Keratinocyte (primary cell): ENCODE data around the gene TMEM69. TPM values are rescaled to one million over a fixed set of nuclear protein-coding genes. Genes with fewer than 3 reads are reported as not detected.

Experiments
- DNase-seq: peaks from one replicate; pipeline ENCODE4 v3.0.0-alpha.2; 2011; ENCODE audit warnings: low read depth, missing footprints, low spot score
- FAIRE-seq: peaks from 2 replicates; lab custom pipeline; 2011; peaks lifted over from hg19 to GRCh38; lab: Jason Lieb, UNC
- H2AFZ ChIP-seq: 2 replicates; pipeline ENCODE4 v1.6.0; 2012; ENCODE audit warnings: low read length, control low read depth, inconsistent platforms; ENCODE audit not compliant: control insufficient read depth
- H3K27ac ChIP-seq: 2 replicates; pipeline ENCODE4 v1.5.1; 2011; ENCODE audit warnings: low read length; ENCODE audit not compliant: control insufficient read depth, insufficient read depth
- H3K27me3 ChIP-seq: 3 replicates; pipeline ENCODE4 v1.6.0; 2011; ENCODE audit warnings: low read length; ENCODE audit not compliant: control insufficient read depth, insufficient read depth; ENCODE audit errors: extremely low read depth
- H3K36me3 ChIP-seq, 2 experiments: 2 replicates in 1 of 2; 3 replicates in 1 of 2; pipeline ENCODE4 v1.5.1; 2011; ENCODE audit warnings: low read length in 2 of 2, mild to moderate bottlenecking in 1 of 2; ENCODE audit not compliant: control insufficient read depth in 2 of 2, insufficient read depth in 2 of 2; ENCODE audit errors: extremely low read depth in 1 of 2
- H3K4me1 ChIP-seq: 3 replicates; pipeline ENCODE4 v1.5.1; 2011; ENCODE audit warnings: low read length; ENCODE audit not compliant: control insufficient read depth, insufficient read depth; ENCODE audit errors: extremely low read depth
- H3K4me2 ChIP-seq: 3 replicates; pipeline ENCODE4 v1.6.0; 2011; ENCODE audit warnings: low read depth, low read length; ENCODE audit not compliant: control insufficient read depth, insufficient read depth; ENCODE audit errors: extremely low read depth
- H3K4me3 ChIP-seq, 3 experiments: fragments of 200-600 bp in 1 of 3; sonication (generic) in 1 of 3; 2 replicates in 2 of 3; 3 replicates in 1 of 3; pipeline ENCODE4 v1.5.1; 2011 to 2016; ENCODE audit warnings: low read length in 3 of 3, mild to moderate bottlenecking in 3 of 3, control low read depth in 2 of 3, inconsistent platforms in 1 of 3, low read depth in 1 of 3, mixed read lengths in 1 of 3, mixed run types in 1 of 3, moderate library complexity in 1 of 3; ENCODE audit not compliant: control insufficient read depth in 2 of 3, insufficient read depth in 2 of 3; ENCODE audit errors: extremely low read depth in 1 of 3
- H3K79me2 ChIP-seq: 2 replicates; pipeline ENCODE4 v1.6.0; 2012; ENCODE audit warnings: low read length; ENCODE audit not compliant: control insufficient read depth, insufficient read depth
- H3K9ac ChIP-seq: 3 replicates; pipeline ENCODE4 v1.6.0; 2011; ENCODE audit warnings: low read length; ENCODE audit not compliant: control insufficient read depth, insufficient read depth; ENCODE audit errors: extremely low read depth
- H3K9me1 ChIP-seq: 3 replicates; pipeline ENCODE4 v1.6.0; 2011; ENCODE audit warnings: low read length; ENCODE audit not compliant: control insufficient read depth, insufficient read depth; ENCODE audit errors: extremely low read depth
- H3K9me3 ChIP-seq: 2 replicates; pipeline ENCODE4 v1.5.1; 2012; ENCODE audit warnings: low read depth, low read length; ENCODE audit not compliant: control insufficient read depth
- H4K20me1 ChIP-seq: 3 replicates; pipeline ENCODE4 v1.6.0; 2011; ENCODE audit warnings: low read length; ENCODE audit not compliant: control insufficient read depth, insufficient read depth; ENCODE audit errors: extremely low read depth
- EZH2 ChIP-seq: IDR thresholded peaks from one replicate; pipeline ENCODE4 v1.6.1; 2012; ENCODE audit warnings: inconsistent platforms, mild to moderate bottlenecking, low read length, moderate library complexity
- dilution Hi-C: fragments of 300-500 bp; cut with MboI; formaldehyde crosslinking; loops from one replicate; pipeline ENCODE4 v1.7.0; 2020; ENCODE audit warnings: low sequenced_read_pairs; ENCODE audit not compliant: extremely low pct_ligation_motif_present
- polyA plus RNA-seq, 5 experiments: library from polyadenylated mRNA; depleted of rRNA in 3 of 5; stranded (reverse) in 3 of 5; stranded (forward) in 1 of 5; unstranded in 1 of 5; fragments of >200 nt; gene quantifications; 1 replicate in 1 of 5; 2 replicates in 3 of 5; 3 replicates in 1 of 5; pipeline versions ENCODE4 v1.2.1 to v1.2.3, GENCODE V29; 2011 to 2012; ENCODE audit warnings: missing spikeins in 2 of 5, low read depth in 1 of 5, low replicate concordance in 1 of 5
- TF ChIP-seq, protein P1 (sequence below), 3 experiments: IDR thresholded peaks in 1 of 3; conservative IDR thresholded peaks in 1 of 3; optimal IDR thresholded peaks in 1 of 3; 2 replicates in 2 of 3; 3 replicates in 1 of 3; pipeline versions ENCODE3 to v1.5.1; 2011; ENCODE audit warnings: low read length in 3 of 3, mild to moderate bottlenecking in 3 of 3, moderate library complexity in 2 of 3, control low read depth in 1 of 3, inconsistent platforms in 1 of 3; ENCODE audit not compliant: insufficient read depth in 2 of 3; ENCODE audit errors: extremely low read depth in 1 of 3

Gene TMEM69
- polyA plus RNA-seq, 1 donor (not counting 4 experiments of a cell fraction or from before 2014, with no cell fraction given), result 110 TPM

DNA sequence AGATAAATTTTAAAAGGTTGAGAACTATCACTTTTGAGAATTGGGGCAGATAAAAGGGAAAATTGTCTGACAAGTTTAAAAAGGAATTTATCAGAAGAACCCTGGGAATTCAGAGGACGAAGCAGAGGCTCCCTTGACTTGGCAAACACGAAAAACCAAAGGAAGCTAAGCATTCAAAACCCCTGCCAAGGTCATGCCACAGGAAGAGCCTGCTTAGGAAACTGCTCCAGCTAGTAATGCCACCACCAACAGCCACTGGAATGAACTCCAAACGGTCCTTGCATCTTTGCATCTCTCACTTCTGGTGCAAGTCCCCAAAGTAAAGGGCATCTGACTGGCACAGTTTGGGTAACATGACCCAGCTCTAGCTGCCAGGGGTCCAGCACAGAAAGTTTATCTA is 8.9 kb upstream of the TMEM69 start:
- FAIRE-seq (no peak), DNase-seq (no peak)
- H4K20me1 ChIP-seq, result peaks cover 18% of the 10 kb centered on the region
- no peak overlapping the region for H3K27ac ChIP-seq
- H3K4me2 ChIP-seq, result peak overlapping the region; percentile 51
- no peaks in the 10 kb centered on the region for H3K9me3 ChIP-seq
- H3K9me1 ChIP-seq, result peaks cover 2% of the 10 kb centered on the region
- no peak overlapping the region for H3K4me3 ChIP-seq
- dilution Hi-C loops, result loop anchor here (25.0 kb wide), 1 partner anchor 183 kb away; no protein-coding TSS in a partner anchor
- peaks cover 0 to 4% of the 10 kb centered on the region in 2 experiments for H3K36me3 ChIP-seq
- H2AFZ ChIP-seq, result no peak overlapping the region
- H3K4me1 ChIP-seq, result peaks cover 32% of the 10 kb centered on the region
- H3K79me2 ChIP-seq, result peaks cover 97% of the 10 kb centered on the region
- H3K27me3 ChIP-seq, result no peaks in the 10 kb centered on the region
- no peak overlapping the region for H3K9ac ChIP-seq
- TF ChIP-seq, protein P1, sequence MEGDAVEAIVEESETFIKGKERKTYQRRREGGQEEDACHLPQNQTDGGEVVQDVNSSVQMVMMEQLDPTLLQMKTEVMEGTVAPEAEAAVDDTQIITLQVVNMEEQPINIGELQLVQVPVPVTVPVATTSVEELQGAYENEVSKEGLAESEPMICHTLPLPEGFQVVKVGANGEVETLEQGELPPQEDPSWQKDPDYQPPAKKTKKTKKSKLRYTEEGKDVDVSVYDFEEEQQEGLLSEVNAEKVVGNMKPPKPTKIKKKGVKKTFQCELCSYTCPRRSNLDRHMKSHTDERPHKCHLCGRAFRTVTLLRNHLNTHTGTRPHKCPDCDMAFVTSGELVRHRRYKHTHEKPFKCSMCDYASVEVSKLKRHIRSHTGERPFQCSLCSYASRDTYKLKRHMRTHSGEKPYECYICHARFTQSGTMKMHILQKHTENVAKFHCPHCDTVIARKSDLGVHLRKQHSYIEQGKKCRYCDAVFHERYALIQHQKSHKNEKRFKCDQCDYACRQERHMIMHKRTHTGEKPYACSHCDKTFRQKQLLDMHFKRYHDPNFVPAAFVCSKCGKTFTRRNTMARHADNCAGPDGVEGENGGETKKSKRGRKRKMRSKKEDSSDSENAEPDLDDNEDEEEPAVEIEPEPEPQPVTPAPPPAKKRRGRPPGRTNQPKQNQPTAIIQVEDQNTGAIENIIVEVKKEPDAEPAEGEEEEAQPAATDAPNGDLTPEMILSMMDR (optimal IDR thresholded peaks at IDR 0.05 in 1 of 3, IDR thresholded peaks at IDR 0.05 in 1 of 3, conservative IDR thresholded peaks at IDR 0.05 in 1 of 3; ENCODE audit: extremely low read depth in 1 of 3, insufficient read depth in 2 of 3, low read length in 3 of 3), result no peak
- TF ChIP-seq EZH2, result no peak

DNA sequence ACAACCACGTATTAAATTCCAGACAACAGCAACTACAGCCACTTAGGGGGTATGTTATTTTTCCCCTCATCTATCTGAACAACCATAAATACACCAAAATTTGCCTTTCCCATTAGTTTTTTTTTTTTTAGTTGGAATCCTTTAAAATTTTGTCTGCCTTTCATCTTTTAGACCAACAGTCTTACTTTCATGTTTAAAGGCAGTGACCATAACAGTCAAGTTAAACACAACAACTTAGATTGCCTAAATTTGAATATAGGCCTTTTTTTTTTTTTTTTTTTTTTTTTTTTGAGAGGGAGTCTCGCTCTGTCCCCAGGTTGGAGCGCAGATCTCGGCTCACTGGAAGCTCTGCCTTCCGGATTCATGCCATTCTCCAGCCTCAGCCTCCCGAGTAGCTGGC is 5.0 kb upstream of the TMEM69 start:
- H3K4me2 ChIP-seq, result peak overlapping the region; percentile 27
- FAIRE-seq, result no peak

More for the DNA sequence above, 5.0 kb upstream of the TMEM69 start:
- no peaks in the 10 kb centered on the region for H3K36me3 ChIP-seq
- no peaks in the 10 kb centered on the region for H3K27me3 ChIP-seq
- dilution Hi-C loops, result loop anchor here (25.0 kb wide), 1 partner anchor 179 kb away; no protein-coding TSS in a partner anchor
- no peak overlapping the region for H3K9ac ChIP-seq
- H3K9me3 ChIP-seq, result no peaks in the 10 kb centered on the region
- no peak overlapping the region for H3K4me3 ChIP-seq
- peaks cover 38% of the 10 kb centered on the region for H3K4me1 ChIP-seq
- no peak for DNase-seq
- peaks cover 12% of the 10 kb centered on the region for H4K20me1 ChIP-seq
- H3K79me2 ChIP-seq, result peaks cover 86% of the 10 kb centered on the region
- TF ChIP-seq, protein P1 (optimal IDR thresholded peaks at IDR 0.05 in 1 of 3, IDR thresholded peaks at IDR 0.05 in 1 of 3, conservative IDR thresholded peaks at IDR 0.05 in 1 of 3; ENCODE audit: extremely low read depth in 1 of 3, insufficient read depth in 2 of 3, low read length in 3 of 3), result no peak
- TF ChIP-seq EZH2, result no peak
- H3K27ac ChIP-seq, result no peak overlapping the region
- H3K9me1 ChIP-seq, result peaks cover 2% of the 10 kb centered on the region
- no peak overlapping the region for H2AFZ ChIP-seq
